OCI-LY3 (cell line): Measurements from ENCODE around the gene FAM110A.

Experiments
- EZH2phosphoT487 ChIP-seq: fragments of 200-600 bp; shearing (Covaris generic); IDR thresholded peaks from 2 replicates; pipeline ENCODE4 v1.6.1; 2018; ENCODE audit warnings: antibody characterized with exemption, mixed run types, low read depth
- TF ChIP-seq, protein P1 (sequence below): fragments of 200-600, 300-600 bp; sonication (generic); IDR thresholded peaks from 2 replicates; pipeline ENCODE4 v1.5.1; 2014; ENCODE audit warnings: antibody characterized with exemption, low read length, low read depth

DNA sequence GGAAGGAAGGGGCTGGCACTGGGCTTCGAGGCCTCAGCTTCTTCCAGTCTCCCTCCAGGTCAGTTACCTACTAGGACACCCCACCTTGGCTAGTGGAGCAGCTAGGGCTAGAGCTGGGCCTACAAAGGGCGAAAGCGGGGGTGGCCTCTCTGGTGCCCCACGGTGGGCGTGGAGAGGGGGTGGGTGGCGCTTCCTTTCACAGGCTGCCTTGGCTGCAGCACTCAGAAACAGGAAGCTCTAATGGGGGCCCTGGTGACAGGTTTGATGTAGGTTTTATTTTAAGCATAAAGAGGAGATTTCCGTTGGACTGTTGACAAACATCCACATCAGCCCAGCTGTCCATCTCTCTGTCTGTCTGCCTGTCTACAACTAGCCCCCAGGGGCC is 13.4 kb downstream of the FAM110A start:
- TF ChIP-seq, protein P1, sequence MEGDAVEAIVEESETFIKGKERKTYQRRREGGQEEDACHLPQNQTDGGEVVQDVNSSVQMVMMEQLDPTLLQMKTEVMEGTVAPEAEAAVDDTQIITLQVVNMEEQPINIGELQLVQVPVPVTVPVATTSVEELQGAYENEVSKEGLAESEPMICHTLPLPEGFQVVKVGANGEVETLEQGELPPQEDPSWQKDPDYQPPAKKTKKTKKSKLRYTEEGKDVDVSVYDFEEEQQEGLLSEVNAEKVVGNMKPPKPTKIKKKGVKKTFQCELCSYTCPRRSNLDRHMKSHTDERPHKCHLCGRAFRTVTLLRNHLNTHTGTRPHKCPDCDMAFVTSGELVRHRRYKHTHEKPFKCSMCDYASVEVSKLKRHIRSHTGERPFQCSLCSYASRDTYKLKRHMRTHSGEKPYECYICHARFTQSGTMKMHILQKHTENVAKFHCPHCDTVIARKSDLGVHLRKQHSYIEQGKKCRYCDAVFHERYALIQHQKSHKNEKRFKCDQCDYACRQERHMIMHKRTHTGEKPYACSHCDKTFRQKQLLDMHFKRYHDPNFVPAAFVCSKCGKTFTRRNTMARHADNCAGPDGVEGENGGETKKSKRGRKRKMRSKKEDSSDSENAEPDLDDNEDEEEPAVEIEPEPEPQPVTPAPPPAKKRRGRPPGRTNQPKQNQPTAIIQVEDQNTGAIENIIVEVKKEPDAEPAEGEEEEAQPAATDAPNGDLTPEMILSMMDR, result no peak
- no peak for TF ChIP-seq EZH2phosphoT487
